ENCODE data around the gene PRKN. TPM values are rescaled to one million over a fixed set of nuclear protein-coding genes. Genes with fewer than 3 reads are reported as not detected.

The PRKN gene
- total and polyA plus RNA-seq, 9 of the 15 experiments (the other 6 are each of a cell fraction or from before 2014, with no cell fraction given): 0.03 to 0.96 (median 0.15) TPM; not detected in 2

GRCh38 chr6:161489626-161490306 lies 1237.8 kb downstream of the PRKN start:
- FAIRE-seq: no peak
- 0 out of 2 replicates have a peak, but pooled peaks have one; percentile 27 for TF ChIP-seq MAFF (IDR thresholded peaks at IDR 0.05; ENCODE audit: low read length)
- TF ChIP-seq ZNF316 (IDR thresholded peaks at IDR 0.05): peak; percentile 72
- TF ChIP-seq SAP30 (IDR thresholded peaks at IDR 0.05; ENCODE audit: borderline replicate concordance, insufficient read depth, low read depth, low read length, poor library complexity, severe bottlenecking): no peak
- no peak for TF ChIP-seq KLF10 (CRISPR knock-in tag; IDR thresholded peaks at IDR 0.05)
- peak; percentile 51 for TF ChIP-seq C11orf30 (IDR thresholded peaks at IDR 0.05; ENCODE audit: low read depth)
- TF ChIP-seq ATF7 (IDR thresholded peaks at IDR 0.05): peak; percentile 65; the same call in 1 of the 2 replicates
- peak; percentile 62 for TF ChIP-seq ATF3 (IDR thresholded peaks at IDR 0.05)
- TF ChIP-seq ATF3 (CRISPR knock-in tag; conservative IDR thresholded peaks at IDR 0.05): no peak
- peak; percentile 49 for TF ChIP-seq MAFG (tag; conservative IDR thresholded peaks at IDR 0.05)
- TF ChIP-seq DLX4 (CRISPR knock-in tag; IDR thresholded peaks at IDR 0.05): no peak
- no TSS peak for BruUV-seq (replicated peaks)
- H3K9me1 ChIP-seq (ENCODE audit: control insufficient read depth, insufficient read depth, low read length): no peaks in the 10 kb centered on the region
- no peaks in the 10 kb centered on the region for H3K79me2 ChIP-seq (ENCODE audit: control insufficient read depth, insufficient read depth, low read length)
- intact Hi-C loops (cut with micrococcal nuclease) (no loop called here), in situ Hi-C loops (cut with MboI) (no loop called here)
- ChIA-PET POLR2A (no interaction called here), CTCF (ENCODE audit: low intra/inter-chr PET ratio) (no interaction called here)
- H3K4me2 ChIP-seq (ENCODE audit: insufficient read depth, low read length): no peak overlapping the region
- no peaks in the 10 kb centered on the region for H3K36me3 ChIP-seq (ENCODE audit: control insufficient read depth, insufficient read depth, low read length)
- H3K4me1 ChIP-seq (replicated peaks in 1 of 2; ENCODE audit: control insufficient read depth in 2 of 2, insufficient read depth in 2 of 2, low read length in 2 of 2): no peaks in the 10 kb centered on the region
- no peaks in the 10 kb centered on the region for H4K20me1 ChIP-seq (replicated peaks; ENCODE audit: control insufficient read depth, insufficient read depth, low read length)
- DNase-seq (ENCODE audit: extremely low read depth in 1 of 4, low spot score in 3 of 4): no peak
- H3K4me3 ChIP-seq: no peak overlapping the region
- H3K27ac ChIP-seq (ENCODE audit: extremely low read depth, low read depth, low read length): no peak overlapping the region
- no peak overlapping the region for H3K9ac ChIP-seq (ENCODE audit: insufficient read depth in 1 of 2, low read depth in 2 of 2, low read length in 2 of 2)
- H3K9me3 ChIP-seq (replicated peaks; ENCODE audit: control insufficient read depth, insufficient read depth, low read depth, low read length): no peaks in the 10 kb centered on the region
- no peak for ATAC-seq
- WGBS (ENCODE audit: insufficient coverage, low coverage, missing lambda C conversion rate): 0% methylated on average over 5 of the region's 5 CpGs
- H3K27me3 ChIP-seq (ENCODE audit: control insufficient read depth in 2 of 2, insufficient read depth in 2 of 2, low read length in 2 of 2): 0 out of 5 replicates have a peak, but pooled peaks cover 0 to 2% of the 10 kb centered on the region in 2 experiments
- no peak overlapping the region for H2AFZ ChIP-seq (ENCODE audit: low read depth, low read length)
